ENCODE measurements around the gene SORBS1.

GRCh38 chr10:95513008-95513589, 48.1 kb downstream of the SORBS1 start:
- TF ChIP-seq, protein P1, sequence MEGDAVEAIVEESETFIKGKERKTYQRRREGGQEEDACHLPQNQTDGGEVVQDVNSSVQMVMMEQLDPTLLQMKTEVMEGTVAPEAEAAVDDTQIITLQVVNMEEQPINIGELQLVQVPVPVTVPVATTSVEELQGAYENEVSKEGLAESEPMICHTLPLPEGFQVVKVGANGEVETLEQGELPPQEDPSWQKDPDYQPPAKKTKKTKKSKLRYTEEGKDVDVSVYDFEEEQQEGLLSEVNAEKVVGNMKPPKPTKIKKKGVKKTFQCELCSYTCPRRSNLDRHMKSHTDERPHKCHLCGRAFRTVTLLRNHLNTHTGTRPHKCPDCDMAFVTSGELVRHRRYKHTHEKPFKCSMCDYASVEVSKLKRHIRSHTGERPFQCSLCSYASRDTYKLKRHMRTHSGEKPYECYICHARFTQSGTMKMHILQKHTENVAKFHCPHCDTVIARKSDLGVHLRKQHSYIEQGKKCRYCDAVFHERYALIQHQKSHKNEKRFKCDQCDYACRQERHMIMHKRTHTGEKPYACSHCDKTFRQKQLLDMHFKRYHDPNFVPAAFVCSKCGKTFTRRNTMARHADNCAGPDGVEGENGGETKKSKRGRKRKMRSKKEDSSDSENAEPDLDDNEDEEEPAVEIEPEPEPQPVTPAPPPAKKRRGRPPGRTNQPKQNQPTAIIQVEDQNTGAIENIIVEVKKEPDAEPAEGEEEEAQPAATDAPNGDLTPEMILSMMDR (IDR thresholded peaks at IDR 0.05) = no peak
- TF ChIP-seq POLR2A (IDR thresholded peaks at IDR 0.05) = no peak
